HUDEP-2 (cell line): ENCODE results near the gene RELN.

Experiments
- DNase-seq, 76 experiments: peaks; one replicate each; lab custom pipeline; 2025; ENCODE audit not compliant: unreplicated experiment in 76 of 76; lab: John Stamatoyannopoulos, UW

The RELN gene

DNA sequence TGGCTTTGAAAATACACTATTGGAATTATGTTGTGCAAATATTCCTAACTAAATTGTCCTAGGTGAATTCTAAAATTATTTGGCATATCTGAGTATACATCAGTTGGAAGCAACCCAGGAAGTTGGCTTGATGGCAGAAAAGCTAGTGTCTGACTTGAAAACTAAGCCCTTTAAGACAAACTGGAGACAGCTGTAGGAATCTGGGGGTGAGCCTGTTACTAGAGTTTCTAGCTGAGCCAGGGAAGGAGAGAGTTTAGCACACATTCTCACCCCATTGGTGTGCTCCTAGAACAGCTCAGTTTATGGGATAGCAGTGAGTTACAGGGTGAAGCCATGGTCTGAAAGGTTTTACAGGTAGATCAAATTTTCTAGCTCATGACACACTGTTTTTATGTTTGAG, 333.2 kb downstream of the RELN start:
- no peak for DNase-seq

DNA sequence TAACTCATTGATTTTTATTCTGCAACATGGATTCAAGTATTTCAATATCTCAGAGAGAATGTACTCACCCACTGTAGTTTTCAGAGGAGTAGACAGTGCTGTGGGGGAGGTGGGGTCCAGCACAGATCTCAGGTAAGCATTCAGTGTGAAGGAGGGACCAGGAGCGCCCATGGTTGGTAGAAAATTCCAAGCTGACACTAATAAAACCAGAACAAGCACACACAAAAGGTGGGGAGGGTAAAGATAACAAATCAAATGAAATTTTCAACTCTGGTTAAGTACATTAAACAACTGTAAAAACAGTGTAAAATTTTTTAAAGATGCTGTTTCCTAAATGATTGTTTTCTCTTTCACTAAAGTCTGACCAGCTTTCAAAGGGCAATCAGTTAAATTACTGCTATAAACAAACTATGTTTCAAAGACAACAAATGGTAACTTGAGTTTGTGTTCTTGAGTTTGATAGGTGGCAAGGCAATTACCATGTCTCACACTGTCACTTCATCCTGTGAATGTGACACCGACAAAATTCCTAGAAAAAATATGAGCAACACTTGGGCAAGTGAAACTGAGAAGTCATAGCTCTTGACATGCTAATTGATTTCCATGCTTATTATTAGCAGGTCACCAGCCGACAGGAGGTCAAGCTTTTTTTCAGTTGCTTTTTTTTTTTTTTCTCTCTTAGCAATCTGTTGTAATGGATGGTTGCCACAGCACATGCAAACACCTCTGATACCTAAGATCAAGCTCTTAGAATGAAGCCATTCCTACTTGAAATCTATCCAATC, 337.7 kb downstream of the RELN start:
- no peak for DNase-seq

DNA sequence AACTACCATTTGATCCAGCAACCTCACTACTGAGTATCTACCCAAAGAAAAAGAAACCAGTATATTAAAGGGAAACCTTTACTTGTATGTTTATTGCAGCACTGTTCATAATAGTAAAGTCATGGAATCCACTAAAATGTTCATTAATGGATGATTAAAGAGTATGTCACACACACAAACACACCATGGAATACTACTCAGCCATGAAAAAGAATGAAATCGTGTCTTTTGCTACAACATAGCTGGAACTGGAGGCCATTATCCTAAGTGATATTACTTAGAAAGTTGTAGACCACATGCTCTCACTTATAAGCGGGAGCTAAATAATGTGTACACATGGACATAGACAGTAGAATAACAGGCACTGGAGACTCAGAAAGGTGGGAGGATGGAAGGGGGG, 340.4 kb downstream of the RELN start:
- no peak for DNase-seq

DNA sequence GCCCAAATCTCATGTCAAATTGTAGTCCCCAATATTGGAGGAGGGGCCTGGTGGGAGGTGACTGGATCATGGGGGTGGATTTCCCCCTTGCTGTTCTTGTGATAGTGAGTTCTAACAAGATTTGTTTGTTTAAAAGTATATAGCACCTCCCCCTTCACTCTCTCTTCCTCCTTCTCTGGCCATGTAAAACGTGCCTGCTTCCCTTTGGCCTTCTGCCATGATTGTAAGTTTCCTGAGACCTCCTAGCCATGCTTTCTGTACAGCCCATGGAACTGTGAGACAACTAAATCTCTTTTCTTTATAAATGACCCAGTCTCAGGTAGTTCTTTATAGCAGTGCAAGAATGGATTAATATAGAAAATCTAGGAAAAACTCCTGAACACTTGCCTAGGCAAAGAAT, 341.3 kb downstream of the RELN start:
- DNase-seq = peak in 1 of 76 experiments; percentile 13

DNA sequence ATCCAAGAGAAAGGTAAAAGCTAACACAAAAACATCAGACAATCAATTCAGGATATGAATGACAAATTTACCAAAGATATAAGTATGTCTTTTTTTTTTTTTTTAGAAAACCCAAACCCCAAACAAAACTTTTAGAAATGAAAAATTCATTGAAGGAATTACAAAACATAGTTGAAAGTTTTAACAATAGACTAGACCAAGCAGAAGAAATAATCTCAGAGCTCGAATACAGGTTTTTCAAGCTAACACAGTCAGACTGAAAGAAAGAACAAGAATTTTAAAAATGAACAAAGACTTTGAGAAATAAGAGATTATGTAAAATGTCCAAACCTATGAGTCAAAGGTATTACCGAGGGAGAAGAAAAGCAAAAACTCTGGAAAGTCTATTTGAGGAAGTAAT, 345.1 kb downstream of the RELN start:
- DNase-seq = no peak

- no peak for DNase-seq
These were observed 349.3 kb downstream of the RELN start for GRCh38 chr7:103640031-103640779.

GRCh38 chr7:103637726-103638125, 351.7 kb downstream of the RELN start:
- DNase-seq = no peak

- DNase-seq = no peak
These were observed 352.4 kb downstream of the RELN start for GRCh38 chr7:103637094-103637493.

- no peak for DNase-seq
These were observed 353.3 kb downstream of the RELN start for GRCh38 chr7:103636153-103636552.

- no peak for DNase-seq
These were observed 356.5 kb downstream of the RELN start for GRCh38 chr7:103632972-103633371.

GRCh38 chr7:103632005-103632639, 357.3 kb downstream of the RELN start:
- peak in 7 of 76 experiments; percentile 4 to 46 (median 23) for DNase-seq

DNA sequence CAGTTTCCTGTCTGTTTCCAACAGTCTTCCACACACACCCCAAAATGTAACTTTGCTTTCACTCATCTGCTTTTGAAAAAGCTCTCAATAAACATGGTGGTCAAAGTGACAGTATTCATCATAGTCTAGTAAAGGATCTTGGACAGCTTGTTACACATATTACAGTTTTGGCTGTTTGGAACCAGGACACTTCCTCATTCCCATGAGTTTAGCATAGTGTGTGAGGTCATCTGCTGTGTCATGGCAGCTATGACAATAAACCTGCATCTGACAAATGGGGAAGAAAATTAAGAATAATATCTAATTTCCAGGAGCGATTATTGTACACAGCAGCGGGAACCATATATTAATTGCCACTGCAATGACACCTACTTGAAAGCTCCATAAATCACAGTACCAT, 359.1 kb downstream of the RELN start:
- no peak for DNase-seq

DNA sequence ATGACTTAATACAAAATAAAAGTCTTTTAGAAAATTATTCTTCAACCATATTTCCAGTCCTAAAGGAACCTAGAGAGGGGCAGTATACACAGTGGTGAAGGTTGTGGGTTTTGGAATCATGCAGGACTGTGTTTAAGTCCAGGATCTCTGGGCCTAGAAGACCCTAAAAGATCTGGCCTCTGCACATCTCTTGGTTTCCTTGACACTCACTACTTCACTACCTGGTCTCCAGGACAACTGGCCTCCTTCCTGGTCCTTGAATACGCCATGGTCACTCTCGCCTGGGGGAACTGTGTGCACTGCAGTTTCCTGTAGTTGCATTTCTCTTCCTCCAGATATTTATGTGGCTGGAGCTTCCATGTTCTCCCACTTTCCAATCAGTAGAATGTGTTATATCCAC, 360.7 kb downstream of the RELN start:
- no peak for DNase-seq

- no peak for DNase-seq
These were observed 362.7 kb downstream of the RELN start for GRCh38 chr7:103626776-103627175.

DNA sequence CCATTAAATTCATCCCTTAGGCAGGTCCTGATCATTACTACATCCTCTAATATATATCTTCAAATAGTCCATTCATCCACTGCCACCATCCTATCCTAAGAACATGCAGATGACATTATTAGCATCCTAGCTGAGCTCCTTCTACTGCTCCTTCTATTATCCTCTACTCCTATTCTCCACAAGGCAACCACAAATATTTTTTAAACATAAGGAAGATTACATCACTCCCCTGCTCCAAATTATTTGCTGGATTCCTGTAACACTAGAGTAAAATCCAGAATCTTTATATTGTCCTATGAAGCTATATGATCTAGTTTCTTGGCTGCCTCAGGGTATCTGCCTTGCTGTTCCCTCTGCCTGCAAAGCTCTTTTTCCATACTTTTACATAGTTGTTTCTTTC, 367.2 kb downstream of the RELN start:
- DNase-seq = no peak

DNA sequence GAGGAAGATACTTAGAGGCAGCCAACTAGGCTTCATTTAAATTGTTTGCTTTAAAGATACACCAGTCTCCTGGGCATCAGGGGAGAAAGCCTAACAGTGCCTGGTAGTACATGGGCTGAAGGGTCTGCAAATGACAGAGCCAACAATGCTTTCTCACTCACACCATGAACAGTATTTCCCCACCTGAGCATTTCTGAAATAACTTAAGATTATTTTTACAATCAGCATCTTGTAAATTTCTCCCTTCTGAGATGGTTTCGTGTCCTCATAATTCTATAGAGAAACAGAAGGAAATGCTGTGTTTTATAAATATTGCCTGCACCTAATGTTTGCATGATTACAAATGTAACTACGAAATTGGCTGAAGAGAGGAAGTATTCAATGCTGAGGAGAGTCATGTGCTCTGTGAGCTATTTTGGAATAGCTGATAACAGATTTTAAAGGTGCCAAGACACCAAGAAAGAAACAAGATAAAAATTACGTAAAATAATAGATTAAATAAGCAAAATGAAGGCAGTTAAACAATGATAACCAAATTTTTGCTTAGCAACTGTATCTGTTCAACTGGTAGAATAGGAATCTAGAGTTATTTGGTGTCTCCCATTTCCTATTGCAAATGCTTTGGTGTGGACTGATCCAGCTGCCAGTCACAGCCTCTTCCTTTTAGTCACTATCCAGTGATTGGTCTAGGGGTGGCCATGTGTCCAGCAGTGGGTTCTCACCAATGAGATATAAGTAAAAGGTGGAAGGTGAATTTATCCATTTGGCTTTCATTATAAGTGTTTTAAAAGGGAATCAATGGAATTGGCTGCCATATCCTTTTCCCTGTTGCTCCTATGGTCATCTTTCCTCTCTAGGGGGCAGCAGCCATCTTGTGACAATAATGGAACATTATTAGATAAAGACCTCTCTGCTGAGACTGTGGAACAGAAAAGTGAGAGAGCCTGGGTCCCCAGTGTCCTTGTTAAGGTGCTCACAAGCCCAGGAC, 375.5 kb downstream of the RELN start:
- peak in 17 of 76 experiments; percentile 1 to 65 (median 22) for DNase-seq

DNA sequence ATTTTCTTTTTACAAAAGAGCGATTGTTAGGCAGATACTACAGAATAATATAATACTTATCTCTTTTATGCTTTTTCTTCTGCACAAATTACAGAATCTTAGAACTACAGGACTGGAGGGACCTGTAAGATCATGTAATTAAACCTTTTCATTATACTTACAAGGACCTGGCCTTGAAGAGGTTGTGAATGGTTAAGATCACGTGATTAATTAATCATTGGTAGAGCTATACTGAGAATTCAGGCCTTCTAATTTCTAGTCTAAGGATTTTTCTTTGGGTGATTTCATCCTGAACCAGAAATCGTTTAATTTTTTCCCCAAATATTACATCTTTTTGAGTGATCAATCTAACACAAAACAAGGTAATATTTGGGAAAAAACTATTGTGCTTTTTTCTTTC, 379.7 kb downstream of the RELN start:
- no peak for DNase-seq

DNA sequence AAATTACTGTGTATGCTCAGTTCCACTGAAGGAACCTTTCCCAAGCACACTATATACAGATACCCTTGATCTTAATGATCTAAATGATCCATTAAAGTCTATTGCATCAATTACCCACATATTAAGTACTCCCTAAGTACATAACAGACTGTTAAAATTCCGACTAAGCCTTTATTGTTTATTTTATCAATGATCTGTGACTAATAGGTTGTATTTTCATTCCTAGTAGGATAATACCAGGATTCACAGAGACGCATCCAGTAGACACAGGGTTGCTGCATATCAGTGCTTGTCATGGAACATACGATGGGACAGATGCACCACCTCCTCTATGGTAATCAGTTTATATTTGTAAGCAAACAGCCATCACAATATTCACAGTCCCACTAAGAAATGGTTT, 383.8 kb downstream of the RELN start:
- no peak for DNase-seq

GRCh38 chr7:103598326-103598905, 391.0 kb downstream of the RELN start:
- no peak for DNase-seq

DNA sequence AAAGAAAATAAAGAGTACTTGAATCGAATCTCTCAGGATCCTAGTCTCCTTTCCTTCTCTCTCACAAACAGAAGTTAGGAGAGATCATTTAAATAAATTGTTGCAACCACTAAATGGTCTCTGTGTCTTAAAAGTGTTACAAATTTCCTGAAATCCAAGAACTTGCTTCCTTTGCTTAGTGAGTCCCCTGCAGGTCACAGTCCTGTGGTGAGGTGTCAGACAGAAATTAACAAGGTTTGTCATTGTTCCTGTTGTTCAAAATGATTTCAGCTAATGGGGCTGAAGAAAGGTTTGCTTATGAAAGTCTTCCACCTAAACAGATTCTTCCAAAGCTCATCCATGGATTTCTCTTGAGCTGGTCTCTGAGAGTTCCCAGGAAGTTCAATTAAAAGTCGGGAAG, 391.9 kb downstream of the RELN start:
- no peak for DNase-seq
